Kidney epithelial cell (primary cell): Measurements from ENCODE around the gene IFIT3. TPM values are rescaled to one million over a fixed set of nuclear protein-coding genes. Genes with fewer than 3 reads are reported as not detected.

Experiments used
- DNase-seq: peaks from one replicate; pipeline ENCODE4 v3.0.0-alpha.2; 2010; ENCODE audit warnings: low read depth
- H3K27me3 ChIP-seq: 2 replicates; pipeline ENCODE4 v1.6.0; 2011; ENCODE audit warnings: low read length; ENCODE audit not compliant: control insufficient read depth, insufficient read depth
- H3K36me3 ChIP-seq: 2 replicates; pipeline ENCODE4 v1.5.1; 2011; ENCODE audit warnings: low read length; ENCODE audit not compliant: control insufficient read depth, insufficient read depth
- H3K4me3 ChIP-seq: 2 replicates; pipeline ENCODE4 v1.5.1; 2011; ENCODE audit warnings: low read depth, mild to moderate bottlenecking, control low read depth, low read length
- total RNA-seq: library from RNA; depleted of rRNA; stranded (reverse); fragments of >200 nt; gene quantifications from 2 replicates; pipeline ENCODE4 v1.2.3, GENCODE V29; 2015
- TF ChIP-seq, protein P1 (sequence below): IDR thresholded peaks from 2 replicates; pipeline ENCODE4 v1.5.1; 2011; ENCODE audit warnings: mild to moderate bottlenecking, moderate library complexity, low read length, control low read depth, inconsistent platforms; ENCODE audit not compliant: insufficient read depth, poor library complexity, severe bottlenecking

The IFIT3 gene
- total RNA-seq, 1 donor from 2014 or later: 14.8 TPM

DNA sequence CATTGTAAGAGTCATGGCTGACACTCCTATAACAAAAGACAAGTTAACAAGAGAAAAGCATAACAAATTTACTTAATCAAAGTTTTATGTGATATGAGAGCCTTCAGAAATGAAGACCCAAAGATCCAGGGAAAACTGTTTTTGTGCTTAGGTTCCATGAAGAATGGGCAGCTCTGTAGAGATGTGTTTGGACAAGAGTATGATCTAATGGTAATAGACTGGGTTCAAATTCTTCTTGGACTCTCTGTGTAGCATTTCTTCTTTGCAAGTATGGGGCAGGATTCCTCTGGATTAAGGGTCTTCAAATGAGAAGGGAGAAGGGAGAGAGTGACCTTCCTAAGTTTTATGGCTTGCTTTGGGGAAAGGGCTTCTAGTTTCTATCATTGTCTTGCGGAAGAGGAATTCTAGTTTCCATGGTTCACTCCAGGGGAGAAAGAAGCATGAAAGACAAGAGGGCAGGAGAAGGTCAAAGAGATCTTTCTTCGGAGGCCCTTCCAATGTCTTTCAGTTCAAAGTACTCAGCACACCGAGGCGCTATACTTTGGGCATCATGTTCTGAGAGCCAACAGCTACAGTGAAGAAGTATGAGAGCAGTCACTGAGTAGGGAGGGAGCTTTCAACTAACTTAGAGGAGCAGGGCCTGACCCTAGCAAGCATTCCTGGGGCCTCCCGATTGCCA, 15.4 kb downstream of the IFIT3 start:
- no peak for DNase-seq
- no peaks in the 10 kb centered on the region for H3K27me3 ChIP-seq
- no peak overlapping the region for H3K4me3 ChIP-seq
- TF ChIP-seq, protein P1, sequence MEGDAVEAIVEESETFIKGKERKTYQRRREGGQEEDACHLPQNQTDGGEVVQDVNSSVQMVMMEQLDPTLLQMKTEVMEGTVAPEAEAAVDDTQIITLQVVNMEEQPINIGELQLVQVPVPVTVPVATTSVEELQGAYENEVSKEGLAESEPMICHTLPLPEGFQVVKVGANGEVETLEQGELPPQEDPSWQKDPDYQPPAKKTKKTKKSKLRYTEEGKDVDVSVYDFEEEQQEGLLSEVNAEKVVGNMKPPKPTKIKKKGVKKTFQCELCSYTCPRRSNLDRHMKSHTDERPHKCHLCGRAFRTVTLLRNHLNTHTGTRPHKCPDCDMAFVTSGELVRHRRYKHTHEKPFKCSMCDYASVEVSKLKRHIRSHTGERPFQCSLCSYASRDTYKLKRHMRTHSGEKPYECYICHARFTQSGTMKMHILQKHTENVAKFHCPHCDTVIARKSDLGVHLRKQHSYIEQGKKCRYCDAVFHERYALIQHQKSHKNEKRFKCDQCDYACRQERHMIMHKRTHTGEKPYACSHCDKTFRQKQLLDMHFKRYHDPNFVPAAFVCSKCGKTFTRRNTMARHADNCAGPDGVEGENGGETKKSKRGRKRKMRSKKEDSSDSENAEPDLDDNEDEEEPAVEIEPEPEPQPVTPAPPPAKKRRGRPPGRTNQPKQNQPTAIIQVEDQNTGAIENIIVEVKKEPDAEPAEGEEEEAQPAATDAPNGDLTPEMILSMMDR: no peak
- no peaks in the 10 kb centered on the region for H3K36me3 ChIP-seq

DNA sequence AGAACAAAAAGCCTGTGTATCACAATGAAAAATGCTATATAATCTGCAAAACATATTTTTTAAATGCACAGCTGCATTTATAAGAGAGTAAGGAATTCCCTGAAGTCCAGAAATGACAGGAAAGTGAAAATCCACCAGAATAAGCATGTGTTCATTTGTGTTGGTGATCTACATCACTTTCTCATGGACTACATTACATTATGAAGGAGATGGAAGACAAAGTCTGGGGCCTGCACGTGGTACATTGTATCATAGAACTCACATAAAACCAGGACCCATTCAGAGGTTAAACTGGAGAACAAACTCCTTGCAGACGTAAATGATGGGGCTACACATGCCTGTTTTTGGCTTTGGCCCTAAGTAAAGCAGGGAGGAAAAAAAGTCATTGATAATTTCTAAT, 16.4 kb downstream of the IFIT3 start:
- Histone ChIP-seq H3K27me3 (no peaks in the 10 kb centered on the region), H3K36me3 (no peaks in the 10 kb centered on the region), H3K4me3 (no peak overlapping the region)
- no peak for DNase-seq
- TF ChIP-seq, protein P1: no peak

DNA sequence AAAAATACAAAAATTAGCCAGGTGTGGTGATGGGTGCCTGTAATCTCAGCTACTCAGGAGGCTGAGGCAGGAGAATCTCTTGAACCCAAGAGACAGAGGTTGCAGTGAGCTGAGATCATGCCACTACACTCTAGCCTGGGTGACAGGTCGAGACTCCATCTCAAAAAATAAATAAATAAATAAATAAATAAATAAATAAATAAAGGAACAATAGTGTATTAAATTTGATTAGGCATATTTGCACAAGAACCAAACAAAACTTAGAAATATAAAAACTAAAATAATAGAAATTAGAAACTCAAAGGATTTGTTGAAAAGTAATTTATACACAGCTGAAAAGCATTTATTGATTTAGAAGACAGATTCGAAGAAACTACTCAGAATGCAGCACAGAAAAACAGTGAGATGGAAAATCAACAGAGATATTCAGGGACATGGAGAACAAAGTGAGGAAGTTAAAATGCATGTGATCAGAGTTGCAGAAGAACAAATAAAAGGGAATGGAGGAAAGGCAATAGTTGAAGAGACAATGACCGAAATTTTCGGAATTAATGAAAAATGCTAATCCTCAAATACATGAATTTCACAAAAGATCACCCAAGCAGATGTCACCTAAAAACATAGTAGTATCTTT, 17.7 kb downstream of the IFIT3 start:
- no peak for DNase-seq
- TF ChIP-seq, protein P1: no peak
- Histone ChIP-seq H3K4me3 (no peak overlapping the region), H3K27me3 (no peaks in the 10 kb centered on the region), H3K36me3 (no peaks in the 10 kb centered on the region)

DNA sequence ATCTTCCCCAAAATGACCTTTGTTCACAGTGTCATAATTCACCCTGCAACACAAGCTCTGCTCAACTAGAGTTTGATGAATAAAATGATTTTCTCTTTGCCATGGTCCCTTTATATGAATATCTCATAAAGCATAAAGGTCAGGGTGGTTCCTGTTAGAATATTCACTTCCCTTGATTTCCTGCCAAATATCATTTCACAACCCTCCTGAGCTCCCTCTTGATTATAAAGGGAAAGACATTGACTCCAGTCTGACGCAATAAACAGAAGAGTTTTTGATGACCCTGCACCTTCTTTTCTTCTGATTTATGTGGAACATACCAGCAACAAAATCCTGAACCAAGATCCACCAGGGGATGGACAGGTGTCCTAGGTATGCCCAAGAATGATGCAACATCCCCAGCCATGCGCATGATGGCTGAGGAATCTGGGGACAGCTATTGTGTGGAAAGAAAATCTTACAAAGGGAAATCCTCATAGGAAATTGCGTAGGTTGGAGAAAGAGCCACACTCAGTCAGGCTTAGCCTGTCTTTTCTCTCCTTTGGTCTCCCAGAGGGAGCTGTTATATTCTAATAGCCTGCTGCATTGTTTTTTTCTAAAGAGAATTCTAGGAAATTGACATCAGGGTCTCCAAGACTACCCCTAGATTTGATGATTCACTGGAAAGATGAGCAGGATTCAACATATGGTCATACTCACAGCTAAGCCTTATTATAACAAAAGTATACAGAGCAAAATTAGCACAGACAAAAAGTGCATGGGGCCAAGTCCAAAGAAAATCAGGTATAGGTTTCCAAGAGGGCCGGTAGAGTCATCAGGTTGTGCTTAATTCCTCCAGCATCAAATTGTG, 18.8 kb downstream of the IFIT3 start:
- Histone ChIP-seq H3K4me3 (no peak overlapping the region), H3K36me3 (no peaks in the 10 kb centered on the region), H3K27me3 (no peaks in the 10 kb centered on the region)
- TF ChIP-seq, protein P1: no peak
- DNase-seq: no peak

DNA sequence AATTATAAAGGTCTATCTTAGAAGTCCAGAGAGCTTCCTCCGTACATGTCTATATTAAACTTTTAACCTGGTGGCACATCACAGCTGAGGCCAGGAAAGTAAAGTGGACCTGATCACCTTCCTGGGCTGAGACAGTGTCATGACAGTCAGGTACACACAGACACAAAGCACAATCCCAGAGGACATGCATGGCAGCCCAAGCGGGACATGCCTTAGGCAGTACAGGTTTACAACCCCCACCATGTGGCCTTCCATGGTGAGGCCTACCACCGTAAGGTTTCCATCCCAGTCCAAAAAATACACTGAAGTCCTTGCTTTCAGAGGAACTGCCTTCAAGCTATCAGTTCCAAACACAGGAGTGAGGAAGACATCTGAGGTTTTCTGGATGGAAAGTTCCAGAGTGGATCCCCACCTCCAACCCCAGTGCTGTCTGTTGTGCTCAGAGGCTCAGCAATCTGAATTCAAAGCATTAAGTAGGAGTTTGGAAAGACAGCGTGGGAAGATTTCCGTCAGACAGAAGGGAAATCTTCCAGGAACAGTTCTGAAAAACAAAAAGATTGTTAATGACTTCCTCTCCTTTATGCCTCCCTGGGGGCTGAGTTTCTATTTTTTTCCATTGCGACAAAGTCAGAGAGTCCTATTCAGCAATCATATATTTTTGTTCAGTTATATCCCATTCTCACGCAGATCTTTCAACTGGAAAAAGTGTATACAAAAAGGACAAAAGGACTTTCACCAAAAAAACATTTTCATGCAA, 20.1 kb downstream of the IFIT3 start:
- no peak for DNase-seq
- no peaks in the 10 kb centered on the region for H3K36me3 ChIP-seq
- H3K27me3 ChIP-seq: no peaks in the 10 kb centered on the region
- H3K4me3 ChIP-seq: no peak overlapping the region
- TF ChIP-seq, protein P1: no peak
